ENCODE data around the gene METAP1D. TPM values are rescaled to one million over a fixed set of nuclear protein-coding genes. Genes with fewer than 3 reads are reported as not detected.
"Not testable (repeated sequence)": the region's sequence is repeated elsewhere in the genome, so short reads cannot be mapped to it uniquely, and the experiment has no call there.

METAP1D gene
- total RNA-seq, 1 donor from 2014 or later = 6.3 TPM

GRCh38 chr2:172052000-172052983 lies 52.5 kb downstream of the METAP1D start:
- Histone ChIP-seq H3K36me3 (ENCODE audit: control insufficient read depth, insufficient read depth, low read length) (no peaks in the 10 kb centered on the region), H3K27me3 (ENCODE audit: control insufficient read depth, insufficient read depth, low read length) (no peaks in the 10 kb centered on the region), H3K4me3 (ENCODE audit: low read depth, low read length) (no peak overlapping the region)
- no peak for TF ChIP-seq CTCF (IDR thresholded peaks at IDR 0.05; ENCODE audit: insufficient read depth, low read length, poor library complexity, severe bottlenecking)
- DNase-seq (ENCODE audit: low read depth) = no peak

DNA sequence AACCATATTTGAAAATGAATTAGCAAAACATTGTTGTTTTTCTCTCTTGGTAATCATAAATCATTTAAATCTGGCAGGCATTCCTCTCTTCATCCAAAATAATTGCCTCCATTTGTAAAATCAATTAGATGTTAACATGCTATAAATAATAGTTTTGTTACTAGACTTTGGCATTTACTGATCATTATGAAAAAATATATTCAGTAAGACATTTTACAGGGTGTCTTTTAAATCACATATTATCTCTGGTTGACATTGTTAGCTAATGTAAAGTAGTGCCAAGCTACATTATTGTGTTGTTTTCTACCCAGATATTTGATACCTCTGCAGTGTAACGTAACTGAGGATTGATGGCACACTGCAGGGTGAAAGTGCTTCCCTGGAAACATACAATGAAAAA lies 53.7 kb downstream of the METAP1D start:
- Histone ChIP-seq H3K4me3 (ENCODE audit: low read depth, low read length) (no peak overlapping the region), H3K36me3 (ENCODE audit: control insufficient read depth, insufficient read depth, low read length) (no peaks in the 10 kb centered on the region), H3K27me3 (ENCODE audit: control insufficient read depth, insufficient read depth, low read length) (no peaks in the 10 kb centered on the region)
- DNase-seq (ENCODE audit: low read depth) = no peak
- no peak for TF ChIP-seq CTCF (IDR thresholded peaks at IDR 0.05; ENCODE audit: insufficient read depth, low read length, poor library complexity, severe bottlenecking)

DNA sequence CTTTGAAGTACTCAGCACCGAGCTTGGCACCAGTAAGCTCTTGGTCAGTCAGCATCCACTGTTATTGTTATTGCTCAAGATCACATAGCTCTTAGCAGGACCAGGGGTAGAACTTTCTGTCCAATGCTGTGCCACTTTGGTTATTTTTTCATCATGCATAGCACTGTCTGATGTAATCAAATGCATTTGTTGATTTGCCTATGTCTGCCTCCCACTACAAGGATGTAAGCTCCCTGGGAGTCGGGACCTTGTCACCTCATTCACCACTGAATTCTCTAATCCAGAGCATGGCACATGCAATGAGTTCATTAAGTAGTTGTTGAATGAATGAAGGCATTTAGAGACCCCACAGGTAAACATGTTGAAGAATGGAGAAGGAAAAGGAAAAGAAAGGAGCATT lies 56.5 kb downstream of the METAP1D start:
- no peak for DNase-seq (ENCODE audit: low read depth)
- Histone ChIP-seq H3K36me3 (ENCODE audit: control insufficient read depth, insufficient read depth, low read length) (no peaks in the 10 kb centered on the region), H3K27me3 (ENCODE audit: control insufficient read depth, insufficient read depth, low read length) (no peaks in the 10 kb centered on the region), H3K4me3 (ENCODE audit: low read depth, low read length) (no peak overlapping the region)
- TF ChIP-seq CTCF (IDR thresholded peaks at IDR 0.05; ENCODE audit: insufficient read depth, low read length, poor library complexity, severe bottlenecking) = no peak

DNA sequence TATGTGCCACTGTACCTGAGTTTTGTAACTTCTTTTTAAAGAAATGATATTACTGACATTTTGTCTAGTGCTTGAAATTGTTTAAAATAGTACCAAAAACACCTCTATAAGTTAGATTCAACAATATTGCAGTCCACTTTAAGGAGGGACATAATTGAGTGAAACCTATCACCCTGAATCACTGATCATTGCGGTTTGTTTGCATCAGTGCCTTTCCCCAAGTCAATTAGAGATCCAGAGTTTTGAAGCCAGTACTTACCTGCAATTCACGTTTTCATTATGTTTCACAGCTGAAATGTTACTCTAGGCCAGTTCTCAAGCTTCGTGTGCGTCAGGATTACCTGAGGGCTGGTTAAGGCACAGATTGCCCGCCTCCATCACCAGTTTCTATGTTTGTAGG lies 58.9 kb downstream of the METAP1D start:
- no peaks in the 10 kb centered on the region for H3K36me3 ChIP-seq (ENCODE audit: control insufficient read depth, insufficient read depth, low read length)
- no peaks in the 10 kb centered on the region for H3K27me3 ChIP-seq (ENCODE audit: control insufficient read depth, insufficient read depth, low read length)
- no peak for DNase-seq (ENCODE audit: low read depth)
- no peak for TF ChIP-seq CTCF (IDR thresholded peaks at IDR 0.05; ENCODE audit: insufficient read depth, low read length, poor library complexity, severe bottlenecking)
- H3K4me3 ChIP-seq (ENCODE audit: low read depth, low read length) = no peak overlapping the region

DNA sequence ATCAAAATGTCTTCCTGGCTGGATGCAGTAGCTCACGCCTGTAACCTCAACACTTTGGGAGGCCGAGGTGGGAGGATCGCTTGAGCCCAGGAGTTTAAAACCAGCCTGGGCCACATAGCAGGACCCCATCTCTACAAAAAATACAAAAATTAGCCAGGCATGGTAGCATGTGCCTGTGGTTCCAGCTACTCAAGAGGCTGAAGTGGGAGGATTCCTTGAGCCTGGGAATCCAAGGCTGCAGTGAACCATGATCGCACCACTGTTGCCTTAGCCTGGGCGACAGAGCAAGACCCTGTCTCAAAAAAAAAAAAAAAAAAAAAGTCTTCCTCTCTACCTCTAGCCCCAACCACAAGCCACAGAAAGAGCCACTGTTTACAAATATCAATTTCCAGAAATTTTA lies 60.4 kb downstream of the METAP1D start:
- not testable (repeated sequence) for H3K27me3 ChIP-seq (ENCODE audit: control insufficient read depth, insufficient read depth, low read length); DNase-seq (ENCODE audit: low read depth); H3K4me3 ChIP-seq (ENCODE audit: low read depth, low read length); H3K36me3 ChIP-seq (ENCODE audit: control insufficient read depth, insufficient read depth, low read length)

DNA sequence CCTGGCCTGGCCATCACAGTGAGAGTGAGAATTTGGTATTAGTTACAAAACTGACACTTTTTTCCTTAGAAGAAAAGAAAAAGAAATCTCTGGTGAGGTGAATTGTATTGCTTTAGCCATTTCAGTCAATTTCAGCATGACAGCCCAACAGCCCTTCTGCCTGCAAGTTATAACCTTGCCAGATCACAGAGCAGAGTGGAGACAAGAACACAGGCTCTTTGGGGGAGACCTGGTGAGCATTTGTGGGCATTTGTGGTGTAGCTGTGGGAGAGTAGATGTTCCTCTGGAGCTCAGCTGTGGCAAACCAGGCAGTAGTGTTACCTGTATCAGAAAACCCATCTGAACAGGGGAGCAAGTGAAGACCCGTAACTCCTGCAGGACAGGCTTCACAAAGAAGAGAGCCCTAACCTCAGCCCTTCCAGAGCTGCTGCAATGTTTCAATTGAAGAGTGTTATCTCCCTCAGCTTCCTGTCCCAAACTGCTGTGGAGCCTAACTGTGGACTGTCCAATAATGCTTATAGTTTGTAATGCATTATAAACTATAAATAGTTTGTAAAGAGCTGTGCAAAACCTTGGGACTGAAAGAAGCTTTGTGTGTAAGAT lies 62.8 kb downstream of the METAP1D start:
- TF ChIP-seq CTCF (IDR thresholded peaks at IDR 0.05; ENCODE audit: insufficient read depth, low read length, poor library complexity, severe bottlenecking) = no peak
- DNase-seq (ENCODE audit: low read depth) = no peak

More for the DNA sequence above, 62.8 kb downstream of the METAP1D start:
- no peak overlapping the region for H3K4me3 ChIP-seq (ENCODE audit: low read depth, low read length)
- H3K27me3 ChIP-seq (ENCODE audit: control insufficient read depth, insufficient read depth, low read length) = no peaks in the 10 kb centered on the region
- no peaks in the 10 kb centered on the region for H3K36me3 ChIP-seq (ENCODE audit: control insufficient read depth, insufficient read depth, low read length)
